Ascending aorta (tissue), 2 donors: ENCODE results near the gene CA10. TPM values are rescaled to one million over a fixed set of nuclear protein-coding genes. Genes with fewer than 3 reads are reported as not detected.

Experiments used
- DNase-seq, 2 donors: peaks; one replicate each; pipeline ENCODE4 v3.0.0-alpha.2; 2019; ENCODE audit warnings: low spot score in 2 of 2
- H3K27ac ChIP-seq, 2 donors: fragments of 200-600 bp; sonication (generic); one replicate each; pipeline ENCODE4 v1.5.1; 2016 to 2017; ENCODE audit warnings: mild to moderate bottlenecking in 1 of 2
- H3K27me3 ChIP-seq: fragments of 200-600 bp; sonication (generic); one replicate; pipeline ENCODE4 v1.5.1; 2017
- H3K36me3 ChIP-seq, 2 donors: fragments of 200-600 bp; sonication (generic); one replicate each; pipeline ENCODE4 v1.5.1; 2016
- H3K4me1 ChIP-seq, 2 donors: fragments of 200-600 bp; sonication (generic); one replicate each; pipeline ENCODE4 v1.5.1; 2016 to 2017; ENCODE audit warnings: mild to moderate bottlenecking in 1 of 2
- H3K4me3 ChIP-seq, 2 donors: fragments of 200-600 bp; sonication (generic); one replicate each; pipeline ENCODE4 v1.5.1; 2016 to 2017; ENCODE audit warnings: mild to moderate bottlenecking in 1 of 2
- H3K9me3 ChIP-seq, 2 donors: fragments of 200-600 bp; sonication (generic); one replicate each; pipeline ENCODE4 v1.5.1; 2016
- CTCF ChIP-seq, 3 experiments: fragments of 200-600 bp in 2 of 3; fragments of 450-650 bp in 1 of 3; sonication (generic) in 2 of 3; IDR thresholded peaks; one replicate each; pipeline ENCODE4 v1.5.1; 2016 to 2019; ENCODE audit warnings: antibody characterized with exemption in 3 of 3, mild to moderate bottlenecking in 1 of 3, moderate library complexity in 1 of 3
- intact Hi-C: fragments of 100-400 bp; cut with DNase I; formaldehyde crosslinking; loops from one replicate; pipeline ENCODE4 v1.15.1; 2023
- total RNA-seq: library from RNA; depleted of rRNA; stranded (reverse); fragments of >200 nt; gene quantifications from one replicate; pipeline ENCODE4 v1.1.0, GENCODE V29; 2016

Gene CA10
- total RNA-seq, 1 donor from 2014 or later = not detected

DNA sequence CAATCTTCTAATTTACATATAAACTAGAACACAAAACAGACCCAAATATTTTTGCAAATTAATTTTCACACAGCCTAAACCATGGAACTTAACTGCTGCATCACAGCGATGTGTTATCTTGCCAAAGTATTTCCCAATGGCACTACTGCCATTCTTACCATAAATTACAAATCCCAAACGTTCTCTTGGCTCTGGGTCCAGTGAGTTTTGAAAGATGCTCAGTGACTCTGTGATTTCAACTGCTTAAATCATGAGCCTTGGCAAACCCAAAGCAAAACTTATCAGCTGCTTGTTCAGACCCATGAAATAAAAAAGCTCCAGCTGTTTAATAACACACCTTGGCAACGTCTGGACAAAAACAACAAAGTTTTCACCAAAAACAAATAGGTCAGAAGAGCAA lies 223.0 kb downstream of the CA10 start:
- Histone ChIP-seq H3K4me1 (no peaks in the 10 kb centered on the region), H3K36me3 (no peaks in the 10 kb centered on the region), H3K27me3 (no peaks in the 10 kb centered on the region), H3K27ac (no peak overlapping the region), H3K4me3 (no peak overlapping the region), H3K9me3 (no peaks in the 10 kb centered on the region)
- TF ChIP-seq CTCF (IDR thresholded peaks at IDR 0.05) = no peak
- no peak for DNase-seq
- intact Hi-C loops = no loop called here

DNA sequence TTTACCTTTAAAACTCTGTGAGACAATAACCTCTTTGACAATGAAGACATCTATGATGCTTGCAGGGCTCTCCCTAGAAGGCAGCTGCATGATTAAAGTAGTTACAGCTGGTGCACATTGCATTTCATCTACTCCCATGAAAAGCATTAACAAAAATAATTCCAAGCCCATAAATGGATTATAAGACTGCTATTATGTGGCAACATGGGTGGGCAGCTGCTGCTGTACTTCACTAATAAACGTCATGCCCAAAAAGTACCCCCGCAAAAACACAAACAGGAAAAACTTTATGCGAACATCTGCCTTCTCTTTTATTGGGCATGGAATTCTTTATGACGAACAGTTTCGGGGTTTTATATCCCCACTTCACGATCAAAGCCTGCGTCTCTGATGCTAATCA lies 224.9 kb downstream of the CA10 start:
- Histone ChIP-seq H3K27me3 (no peaks in the 10 kb centered on the region), H3K27ac (no peak overlapping the region), H3K36me3 (no peaks in the 10 kb centered on the region), H3K9me3 (no peaks in the 10 kb centered on the region), H3K4me3 (no peak overlapping the region), H3K4me1 (no peaks in the 10 kb centered on the region)
- intact Hi-C loops = no loop called here
- no peak for DNase-seq
- no peak for TF ChIP-seq CTCF (IDR thresholded peaks at IDR 0.05)

DNA sequence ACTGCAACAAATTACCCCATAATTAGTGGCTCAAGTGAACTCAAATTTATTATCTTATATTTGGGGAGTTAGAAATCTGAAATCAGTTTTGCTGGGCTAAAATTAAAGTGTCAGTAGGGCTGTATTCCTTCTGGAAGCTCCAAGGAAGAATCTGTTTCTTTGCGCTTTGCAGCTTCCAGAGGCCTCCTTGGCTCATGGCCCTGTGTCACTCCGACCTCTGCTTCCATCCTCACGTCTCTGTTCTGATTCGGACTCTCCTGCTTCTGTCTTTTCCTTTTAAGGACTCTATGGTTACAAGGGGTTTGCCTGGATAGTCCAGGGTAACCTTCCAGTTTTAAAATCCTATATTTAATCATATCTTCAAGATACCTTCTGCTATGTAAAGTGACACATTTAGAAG lies 232.1 kb downstream of the CA10 start:
- Histone ChIP-seq H3K4me1 (no peaks in the 10 kb centered on the region), H3K27ac (no peak overlapping the region), H3K36me3 (no peaks in the 10 kb centered on the region), H3K9me3 (no peaks in the 10 kb centered on the region), H3K27me3 (no peaks in the 10 kb centered on the region), H3K4me3 (no peak overlapping the region)
- intact Hi-C loops = no loop called here
- no peak for DNase-seq
- no peak for TF ChIP-seq CTCF (IDR thresholded peaks at IDR 0.05)

GRCh38 chr17:51921500-51921899 lies 237.0 kb downstream of the CA10 start:
- intact Hi-C loops = no loop called here
- no peak for DNase-seq
- no peaks in the 10 kb centered on the region for H3K9me3 ChIP-seq
- no peak overlapping the region for H3K27ac ChIP-seq
- H3K27me3 ChIP-seq = no peaks in the 10 kb centered on the region
- no peak overlapping the region for H3K4me3 ChIP-seq
- TF ChIP-seq CTCF (IDR thresholded peaks at IDR 0.05) = no peak
- no peaks in the 10 kb centered on the region for H3K4me1 ChIP-seq
- H3K36me3 ChIP-seq = no peaks in the 10 kb centered on the region

GRCh38 chr17:51914577-51914976 lies 243.9 kb downstream of the CA10 start:
- DNase-seq = no peak
- no peaks in the 10 kb centered on the region for H3K4me1 ChIP-seq
- intact Hi-C loops = no loop called here

More at GRCh38 chr17:51914577-51914976, 243.9 kb downstream of the CA10 start:
- Histone ChIP-seq H3K9me3 (no peaks in the 10 kb centered on the region), H3K4me3 (no peak overlapping the region), H3K36me3 (no peaks in the 10 kb centered on the region), H3K27ac (no peak overlapping the region), H3K27me3 (no peaks in the 10 kb centered on the region)
- no peak for TF ChIP-seq CTCF (IDR thresholded peaks at IDR 0.05)
